IMR-90 (cell line): ENCODE results near the gene TEX264. TPM values are rescaled to one million over a fixed set of nuclear protein-coding genes. Genes with fewer than 3 reads are reported as not detected.
A peak's percentile ranks its signal among the peaks of the same experiment; 100 is the strongest.

Experiments used
- ATAC-seq: fragments of 200-7000 bp; cut with Tn5 transposase; 2 replicates; pipeline ENCODE4 v1.9.1; 2020; ENCODE audit warnings: low read depth, mild to moderate bottlenecking, moderate library complexity
- BruUV-seq: library from RNA; stranded (reverse); fragments of 400-500 nt; replicated peaks from 2 replicates; lab custom pipeline; 2021; lab: Mats Ljungman, UMichigan
- CTCF ChIA-PET: fragments of 300-600 bp; formaldehyde crosslinking; extraction: SDS; loops from one replicate; lab custom pipeline; 2021; ENCODE audit warnings: antibody characterized with exemption; lab: Yijun Ruan, JAX
- POLR2A ChIA-PET: fragments of 300-600 bp; sonication (Branson Sonifier 250); formaldehyde crosslinking; loops from one replicate; lab custom pipeline; 2022; ENCODE audit warnings: antibody characterized with exemption; ENCODE audit not compliant: unreplicated experiment; lab: Charles Lee
- DNase-seq: peaks from one replicate; pipeline ENCODE4 v3.0.0; 2013
- H2AFZ ChIP-seq: replicated peaks from 2 replicates; pipeline ENCODE3; 2013; ENCODE audit warnings: low read length, mild to moderate bottlenecking; ENCODE audit not compliant: poor library complexity
- H2AK5ac ChIP-seq: 2 replicates; pipeline ENCODE4 v1.6.1; 2013; ENCODE audit warnings: low read depth, low read length, inconsistent platforms
- H2AK9ac ChIP-seq: replicated peaks from 2 replicates; pipeline ENCODE3; 2013; ENCODE audit warnings: mild to moderate bottlenecking, low read depth, low read length, moderate library complexity; ENCODE audit not compliant: poor library complexity
- H2BK120ac ChIP-seq: 2 replicates; pipeline ENCODE4 v1.6.1; 2013; ENCODE audit warnings: low read depth, low read length, inconsistent platforms
- H2BK15ac ChIP-seq: 3 replicates; pipeline ENCODE4 v1.6.1; 2013; ENCODE audit warnings: low read depth, low read length, inconsistent platforms
- H2BK20ac ChIP-seq: 2 replicates; pipeline ENCODE4 v1.6.1; 2013; ENCODE audit warnings: low read depth, mild to moderate bottlenecking, inconsistent platforms, low read length, moderate library complexity
- H2BK5ac ChIP-seq: 2 replicates; pipeline ENCODE4 v1.6.1; 2013; ENCODE audit warnings: mild to moderate bottlenecking, low read depth, low read length, inconsistent platforms; ENCODE audit not compliant: poor library complexity, severe bottlenecking
- H3K14ac ChIP-seq: replicated peaks from 2 replicates; pipeline ENCODE4 v1.6.1; 2013; ENCODE audit warnings: low read depth, low read length, inconsistent platforms
- H3K18ac ChIP-seq: 2 replicates; pipeline ENCODE4 v1.6.1; 2013; ENCODE audit warnings: low read depth, low read length, control low read depth
- H3K23ac ChIP-seq: 2 replicates; pipeline ENCODE4 v1.6.1; 2013; ENCODE audit warnings: low read depth, low read length, inconsistent platforms
- H3K27ac ChIP-seq: 2 replicates; pipeline ENCODE4 v1.5.1; 2013; ENCODE audit warnings: mild to moderate bottlenecking, control low read depth, low read length; ENCODE audit not compliant: insufficient read depth
- H3K27me3 ChIP-seq: 2 replicates; pipeline ENCODE4 v1.6.1; 2013; ENCODE audit warnings: low read length; ENCODE audit not compliant: control insufficient read depth, insufficient read depth
- H3K36me3 ChIP-seq: 2 replicates; pipeline ENCODE4 v1.6.1; 2013; ENCODE audit warnings: low read length, mixed read lengths; ENCODE audit not compliant: control insufficient read depth, insufficient read depth
- H3K4ac ChIP-seq: 2 replicates; pipeline ENCODE4 v1.6.1; 2013; ENCODE audit warnings: low read depth, low read length, inconsistent platforms
- H3K4me1 ChIP-seq: 2 replicates; pipeline ENCODE4 v1.6.1; 2013; ENCODE audit warnings: low read length, mixed read lengths; ENCODE audit not compliant: control insufficient read depth, insufficient read depth
- H3K4me2 ChIP-seq: 2 replicates; pipeline ENCODE4 v1.6.1; 2013; ENCODE audit warnings: low read depth, mild to moderate bottlenecking, control low read depth, low read length, moderate library complexity
- H3K4me3 ChIP-seq: 2 replicates; pipeline ENCODE4 v1.5.1; 2013; ENCODE audit warnings: low read depth, mild to moderate bottlenecking, control low read depth, low read length, moderate library complexity; ENCODE audit not compliant: insufficient read depth
- H3K56ac ChIP-seq: 2 replicates; pipeline ENCODE4 v1.6.1; 2013; ENCODE audit warnings: low read length, inconsistent platforms; ENCODE audit not compliant: insufficient read depth; ENCODE audit errors: extremely low read depth
- H3K79me1 ChIP-seq, 2 experiments: 2 replicates each; pipeline ENCODE4 v1.6.1; 2013; ENCODE audit warnings: low read length in 2 of 2, inconsistent platforms in 1 of 2, low read depth in 1 of 2
- H3K9ac ChIP-seq: 2 replicates; pipeline ENCODE4 v1.6.1; 2013; ENCODE audit warnings: low read depth, low read length, control low read depth
- H3K9me1 ChIP-seq: 2 replicates; pipeline ENCODE4 v1.6.1; 2013; ENCODE audit warnings: low read length, inconsistent platforms; ENCODE audit not compliant: insufficient read depth
- H3K9me3 ChIP-seq: 2 replicates; pipeline ENCODE4 v1.6.1; 2013; ENCODE audit warnings: low read length; ENCODE audit not compliant: control insufficient read depth, insufficient read depth
- H4K20me1 ChIP-seq: 2 replicates; pipeline ENCODE4 v1.6.1; 2013; ENCODE audit warnings: low read length, inconsistent platforms; ENCODE audit not compliant: insufficient read depth
- H4K5ac ChIP-seq: 2 replicates; pipeline ENCODE4 v1.6.1; 2013; ENCODE audit warnings: mild to moderate bottlenecking, low read depth, low read length, control low read depth
- H4K8ac ChIP-seq, 2 experiments: 2 replicates each; pipeline ENCODE4 v1.6.1; 2013; ENCODE audit warnings: low read depth in 2 of 2, low read length in 2 of 2, control low read depth in 1 of 2, inconsistent platforms in 1 of 2
- H4K91ac ChIP-seq: 2 replicates; pipeline ENCODE4 v1.6.1; 2013; ENCODE audit warnings: low read depth, low read length, inconsistent platforms; ENCODE audit not compliant: insufficient read depth
- CHD1 ChIP-seq: IDR thresholded peaks from 2 replicates; pipeline ENCODE4 v1.6.1; 2012; ENCODE audit warnings: low read depth, low read length, improper control_type of control experiment
- POLR2A ChIP-seq: IDR thresholded peaks from 2 replicates; pipeline ENCODE4 v1.6.1; 2012; ENCODE audit warnings: mild to moderate bottlenecking, low read depth, low read length
- RFX5 ChIP-seq: IDR thresholded peaks from 2 replicates; pipeline ENCODE4 v1.8.0; 2012; ENCODE audit warnings: low read depth, mild to moderate bottlenecking, low read length, moderate library complexity
- SMC3 ChIP-seq: fragments of 150-350 bp; IDR thresholded peaks from 2 replicates; pipeline ENCODE4 v1.6.1; 2016; ENCODE audit warnings: low read depth, mild to moderate bottlenecking, antibody characterized with exemption, low read length, moderate library complexity
- WGBS, 2 experiments: methylation state at CpG; one replicate each; pipeline versions ENCODE4 v1.1.5 to v1.1.7; 2013; ENCODE audit warnings: missing lambda C conversion rate in 2 of 2; ENCODE audit not compliant: insufficient read length in 1 of 2; ENCODE audit errors: extremely low coverage in 2 of 2; 5-methylcytosine and 5-hydroxymethylcytosine counted together
- dilution Hi-C: fragments of 300-500 bp; cut with HindIII; formaldehyde crosslinking; loops from one replicate; pipeline ENCODE4 v1.14.3; 2018; ENCODE audit warnings: low sequenced_read_pairs; ENCODE audit not compliant: unreplicated experiment
- in situ Hi-C: fragments of 300-500 bp; cut with MboI; formaldehyde crosslinking; loops from 3 replicates; pipeline ENCODE4 v1.14.3; 2019; ENCODE audit warnings: low sequenced_read_pairs, inconsistent platforms, mixed read lengths
- intact Hi-C: fragments of 100-400 bp; cut with micrococcal nuclease; formaldehyde crosslinking; loops from 2 replicates; pipeline ENCODE4 v1.10.0; 2022
- polyA plus RNA-seq, 3 experiments: library from polyadenylated mRNA; depleted of rRNA; stranded (reverse); fragments of >200 nt; gene quantifications; 2 replicates each; pipeline ENCODE4 v1.2.3, GENCODE V29; 2012; ENCODE audit warnings: low replicate concordance in 1 of 3
- total RNA-seq: library from RNA; depleted of rRNA; stranded (reverse); fragments of >200 nt; gene quantifications from 2 replicates; pipeline ENCODE4 v1.2.3, GENCODE V29; 2012
- TF ChIP-seq, protein P1 (sequence below): fragments of 150-350 bp; IDR thresholded peaks from 2 replicates; pipeline ENCODE4 v1.6.1; 2017; ENCODE audit warnings: mild to moderate bottlenecking, antibody characterized with exemption, low read length, low read depth

TEX264 gene
- total and polyA plus RNA-seq, 2 of the 4 experiments (the other 2 are of a cell fraction) = 30.3 to 45.0 TPM

DNA sequence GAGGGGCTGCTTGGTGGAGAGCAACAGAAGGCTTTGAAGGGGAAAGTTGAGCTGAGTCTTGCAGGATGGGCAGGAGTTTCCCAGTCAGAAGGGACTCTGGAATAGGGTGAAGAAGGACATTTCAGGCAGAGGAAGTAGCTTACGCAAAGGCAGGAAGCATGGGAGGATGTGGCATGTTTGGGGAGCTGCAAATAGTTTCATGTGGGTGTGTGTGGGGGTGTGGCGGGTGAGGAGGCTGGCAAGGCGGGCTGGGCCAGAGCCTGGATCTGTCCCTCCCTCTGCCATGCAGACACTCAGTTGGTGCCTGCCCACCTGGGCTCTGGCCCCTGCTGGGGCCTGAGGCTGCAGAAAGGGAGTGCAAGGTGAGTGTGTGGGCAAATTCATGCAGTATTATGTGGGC lies 10.4 kb downstream of the TEX264 start:
- Histone ChIP-seq H3K79me1 (peaks cover 26 to 33% of the 10 kb centered on the region in 2 experiments; a peak in 3 of 4 replicates), H3K27me3 (no peaks in the 10 kb centered on the region), H2BK5ac (no peak overlapping the region), H3K27ac (no peak overlapping the region), H3K4me1 (peaks cover 3% of the 10 kb centered on the region; the same call in 1 of the 2 replicates), H4K20me1 (peaks cover 14% of the 10 kb centered on the region), H3K4ac (no peak overlapping the region), H3K9ac (no peak overlapping the region; the same call in 1 of the 2 replicates), H2BK15ac (no peak overlapping the region), H2BK20ac (no peak overlapping the region), H2AK9ac (peak overlapping the region; percentile 78), H3K18ac (no peak overlapping the region), H4K91ac (no peak overlapping the region), H3K14ac (no peak overlapping the region), H4K8ac (no peak overlapping the region), H2AFZ (peak overlapping the region; percentile 1), H4K5ac (no peak overlapping the region), H3K23ac (no peak overlapping the region), H2AK5ac (no peak overlapping the region), H3K56ac (no peak overlapping the region), H3K9me1 (no peaks in the 10 kb centered on the region), H3K4me3 (no peak overlapping the region), H3K9me3 (no peaks in the 10 kb centered on the region), H2BK120ac (no peak overlapping the region), H3K36me3 (peaks cover 31% of the 10 kb centered on the region), H3K4me2 (no peak overlapping the region)
- ChIA-PET POLR2A (interaction anchor here (2.8 kb wide), 1 partner anchor 182 kb away, joined by 9 read pairs; the partner anchor contains the start of gene DCAF1), CTCF (interaction anchor here (1.0 to 3.5 kb wide), 6 partner anchors 11 to 1066 kb away, joined by 4 to 34 read pairs (median 4); partner anchors contain the start of gene DCAF1)
- BruUV-seq = no TSS peak
- intact Hi-C loops = no loop called here
- dilution Hi-C loops = no loop called here
- in situ Hi-C loops = loop anchor here (5.0 to 25.0 kb wide), 2 partner anchors 179 to 1069 kb away; partner anchors contain the start of genes CISH, DCAF1 and MAPKAPK3
- 80% methylated on average over 1 of the region's 3 CpGs; no CpG with 5 or more reads in 1 of the 2 experiments for WGBS, 2 experiments
- DNase-seq (peak; percentile 8), ATAC-seq (peak; percentile 36)
- TF ChIP-seq POLR2A (no peak), SMC3 (no peak), CHD1 (no peak), RFX5 (no peak)
- TF ChIP-seq, protein P1, sequence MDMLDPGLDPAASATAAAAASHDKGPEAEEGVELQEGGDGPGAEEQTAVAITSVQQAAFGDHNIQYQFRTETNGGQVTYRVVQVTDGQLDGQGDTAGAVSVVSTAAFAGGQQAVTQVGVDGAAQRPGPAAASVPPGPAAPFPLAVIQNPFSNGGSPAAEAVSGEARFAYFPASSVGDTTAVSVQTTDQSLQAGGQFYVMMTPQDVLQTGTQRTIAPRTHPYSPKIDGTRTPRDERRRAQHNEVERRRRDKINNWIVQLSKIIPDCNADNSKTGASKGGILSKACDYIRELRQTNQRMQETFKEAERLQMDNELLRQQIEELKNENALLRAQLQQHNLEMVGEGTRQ = no peak
